Activated naive CD4-positive, alpha-beta T cell treated with Interleukin-2 at 50 U/mL for 16 hours (primary cell): Measurements from ENCODE around the gene C3orf49.

Experiments used
- DNase-seq: peaks from one replicate; pipeline ENCODE4 v3.0.0-alpha.2; 2020

The C3orf49 gene

DNA sequence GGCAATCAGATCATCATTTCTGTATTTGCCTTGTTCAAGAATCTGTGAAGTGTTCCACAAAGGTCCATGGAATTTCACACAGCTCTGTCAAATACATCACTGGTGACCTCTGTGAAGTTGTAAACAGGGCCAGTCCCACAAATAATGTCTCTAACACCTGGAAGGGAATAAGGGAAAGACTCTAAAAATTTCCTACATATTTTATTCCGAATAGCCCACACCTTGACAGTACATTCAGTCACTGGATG is at the start of gene C3orf49:
Gene C3orf49 (plus strand): TSS at position 149 of the 248 bp plus-strand sequence. CDS start 173 bp downstream, outside the sequence.
- no peak for DNase-seq

DNA sequence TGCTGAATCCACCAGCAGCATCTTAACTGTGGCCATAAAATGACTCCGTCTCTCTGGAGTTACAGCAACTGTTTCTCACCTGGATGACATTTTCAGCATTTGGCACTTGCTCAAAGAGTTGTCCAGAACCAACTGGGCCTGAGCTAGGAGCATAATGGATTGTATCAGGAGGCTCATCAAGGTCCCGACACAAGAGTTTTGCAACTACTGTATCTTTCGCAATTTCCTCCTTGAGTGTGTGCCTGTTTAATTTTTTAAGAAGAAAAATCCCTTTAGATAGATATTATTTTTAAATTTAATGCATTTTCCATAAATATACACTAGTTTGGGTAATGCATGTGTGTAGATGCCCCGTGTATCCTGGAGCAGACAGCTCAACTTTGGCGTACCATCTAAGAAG is 44.3 kb upstream of the C3orf49 start:
- no peak for DNase-seq

DNA sequence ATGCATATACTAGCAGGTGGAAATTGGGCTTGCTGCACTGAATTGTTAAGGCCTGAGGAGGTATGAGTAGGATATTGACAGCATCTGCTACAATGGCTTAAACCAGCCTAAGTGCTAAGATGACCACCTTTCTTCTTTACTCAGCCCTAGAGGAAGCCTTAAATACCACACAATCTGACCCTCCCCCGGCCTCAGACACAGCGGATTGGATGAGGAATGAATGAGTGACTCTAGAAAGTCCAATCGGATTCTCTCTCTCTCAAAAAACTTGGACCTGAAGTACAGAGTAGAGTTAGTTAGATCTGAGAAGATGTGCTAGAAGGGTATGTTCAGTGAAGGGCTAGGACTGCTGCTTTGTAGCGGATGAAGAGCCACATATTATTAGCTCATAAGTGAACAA is 39.9 kb upstream of the C3orf49 start:
- no peak for DNase-seq

GRCh38 chr3:63791974-63792373 is 27.1 kb upstream of the C3orf49 start:
- DNase-seq = no peak

GRCh38 chr3:63795438-63795837 is 23.7 kb upstream of the C3orf49 start:
- DNase-seq = no peak

- DNase-seq = no peak
Observed at GRCh38 chr3:63798544-63798943, 20.6 kb upstream of the C3orf49 start.

GRCh38 chr3:63798949-63799348 is 20.1 kb upstream of the C3orf49 start:
- no peak for DNase-seq

DNA sequence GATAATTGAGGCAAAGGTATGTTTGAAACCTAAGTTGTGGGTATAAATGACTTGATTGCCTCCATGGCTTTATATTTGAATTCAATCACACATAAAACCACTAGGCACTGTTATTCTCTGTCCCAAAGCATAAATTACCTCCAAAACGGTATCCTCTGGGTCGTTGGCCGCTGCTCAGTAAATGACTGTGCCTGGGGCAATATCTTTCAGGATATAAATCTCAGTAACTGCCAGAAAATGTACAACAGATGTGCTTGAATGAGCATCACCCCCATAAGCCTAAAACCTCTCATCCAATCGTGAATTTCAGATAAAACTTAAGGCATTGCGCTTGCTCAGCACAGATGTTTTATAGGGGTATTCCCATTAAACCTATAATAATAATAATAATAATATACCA is 19.0 kb upstream of the C3orf49 start:
- no peak for DNase-seq

DNA sequence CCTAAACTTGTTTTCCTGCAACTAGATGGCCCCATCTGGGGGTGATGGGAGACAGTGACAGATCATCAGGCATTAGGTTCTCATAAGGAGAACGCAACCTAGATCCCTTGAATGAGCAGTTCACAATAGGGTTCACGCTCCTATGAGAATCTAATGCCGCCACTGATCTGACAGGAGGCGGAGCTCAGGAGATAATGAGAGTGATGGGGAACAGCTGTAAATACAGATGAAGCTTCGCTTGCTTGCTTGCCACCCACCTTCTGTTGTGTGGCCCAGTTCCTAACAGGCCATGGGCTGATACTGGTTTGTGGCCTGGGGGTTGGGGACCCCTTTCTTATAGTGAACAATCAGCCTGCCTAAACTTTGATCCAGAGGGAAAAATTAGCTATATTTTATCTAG is 15.2 kb upstream of the C3orf49 start:
- DNase-seq = no peak

- DNase-seq = no peak
Observed at GRCh38 chr3:63807961-63808565, 11.0 kb upstream of the C3orf49 start.

DNA sequence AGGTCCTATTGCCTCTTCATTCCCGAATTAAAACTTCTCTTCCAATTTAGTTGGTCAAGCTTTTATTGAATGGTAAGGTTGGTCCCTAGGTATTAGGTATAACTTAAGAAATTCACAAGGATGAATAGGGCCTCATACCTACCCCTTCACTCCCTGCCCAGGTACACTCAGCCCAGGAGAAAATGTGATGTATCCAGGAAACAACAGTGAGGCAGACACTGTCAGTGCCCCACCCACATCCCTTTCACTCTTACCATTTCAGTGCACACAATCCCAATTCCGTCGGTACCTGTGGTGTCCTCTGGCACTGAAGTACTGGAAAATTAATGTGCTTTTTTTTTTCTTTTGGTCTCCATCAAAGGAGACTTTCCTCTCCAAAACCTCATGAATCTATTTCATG is 10.5 kb upstream of the C3orf49 start:
- DNase-seq = no peak

- DNase-seq = no peak
Observed at GRCh38 chr3:63809607-63810006, 9.5 kb upstream of the C3orf49 start.

GRCh38 chr3:63814237-63814636 is 4.9 kb upstream of the C3orf49 start:
- no peak for DNase-seq

DNA sequence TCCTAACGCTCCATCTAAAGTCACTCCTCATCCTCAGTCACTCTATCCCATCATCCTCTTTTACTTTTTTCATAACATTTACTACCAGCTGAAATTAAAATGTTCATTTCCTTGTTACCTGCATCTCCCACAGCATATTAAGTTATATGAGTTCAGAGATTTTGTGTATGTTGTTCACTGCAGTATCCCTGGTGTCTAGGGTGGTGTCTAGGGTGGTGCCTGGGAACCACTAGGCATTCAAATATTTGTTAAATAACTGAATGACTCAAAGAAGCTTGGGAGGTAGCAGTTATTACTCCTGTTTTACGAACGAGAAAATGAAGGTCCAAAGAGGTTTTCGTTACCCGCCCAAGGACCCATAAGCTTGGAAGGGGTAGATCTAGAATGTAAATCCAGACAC is 1.9 kb upstream of the C3orf49 start:
- DNase-seq = no peak

DNA sequence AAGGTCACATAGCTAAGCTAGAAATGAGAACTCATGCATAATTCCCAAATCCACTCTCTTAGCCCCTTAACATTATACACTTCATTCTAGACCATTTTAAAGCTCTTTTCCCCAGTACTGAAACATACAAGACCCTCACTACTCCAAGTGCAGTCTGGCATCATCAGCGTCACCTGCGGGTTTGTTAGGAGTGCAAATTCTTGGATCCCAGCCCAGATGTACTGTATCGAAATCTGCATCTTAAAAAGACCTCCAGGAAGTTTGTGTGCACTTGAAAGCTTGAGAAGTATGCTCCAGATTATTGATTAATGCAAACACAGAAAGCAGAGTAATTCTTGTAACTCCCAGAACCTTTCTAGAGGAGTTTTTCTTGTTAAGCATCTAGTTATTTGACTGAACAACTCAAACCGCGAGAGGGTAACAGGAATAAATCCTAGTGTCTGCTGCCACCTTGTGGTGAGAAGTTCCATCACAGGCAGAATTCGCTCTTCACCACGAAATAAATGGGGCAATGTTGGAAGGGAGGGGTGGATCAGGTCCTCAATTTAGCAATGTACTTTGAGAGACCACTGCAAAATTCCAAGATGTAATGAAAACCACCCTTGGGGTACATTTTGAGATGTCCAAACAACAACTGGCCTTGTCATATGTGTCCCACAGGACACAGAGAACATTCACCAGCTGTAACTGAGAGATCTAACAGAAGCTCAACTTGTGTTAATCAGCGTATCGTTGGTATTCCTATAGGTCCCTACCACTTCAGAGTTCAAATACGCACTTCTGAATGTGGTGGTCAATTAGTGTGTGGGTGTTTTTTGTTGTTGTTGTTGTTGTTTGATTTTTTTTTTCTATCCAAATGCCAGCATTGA is 583 bp upstream of the C3orf49 start:
- DNase-seq = peak; percentile 58

GRCh38 chr3:63824309-63824708 is 5.2 kb downstream of the C3orf49 start:
- no peak for DNase-seq

DNA sequence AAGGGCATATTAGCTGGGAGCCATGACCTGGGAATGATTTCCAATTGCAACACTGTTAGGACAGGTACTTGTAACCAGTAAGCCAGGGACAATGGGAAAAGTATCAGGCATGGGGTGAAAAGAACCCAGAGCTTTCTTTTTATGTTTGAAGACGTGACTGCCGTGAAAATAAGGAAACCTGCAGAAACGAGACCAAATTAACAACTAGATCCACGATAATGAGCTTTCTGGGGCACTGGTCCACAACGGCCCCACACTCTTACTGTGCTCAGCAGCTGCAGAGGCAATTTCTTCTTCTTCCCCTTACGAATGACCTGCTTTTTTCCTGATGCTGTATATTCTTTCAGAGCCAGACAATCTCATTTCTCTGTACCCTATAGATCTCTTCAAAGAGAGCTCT is 11.4 kb downstream of the C3orf49 start:
- DNase-seq = no peak

- DNase-seq = no peak
Observed at GRCh38 chr3:63832395-63832794, 13.3 kb downstream of the C3orf49 start.

GRCh38 chr3:63841704-63842103 is 22.6 kb downstream of the C3orf49 start:
- DNase-seq = no peak

DNA sequence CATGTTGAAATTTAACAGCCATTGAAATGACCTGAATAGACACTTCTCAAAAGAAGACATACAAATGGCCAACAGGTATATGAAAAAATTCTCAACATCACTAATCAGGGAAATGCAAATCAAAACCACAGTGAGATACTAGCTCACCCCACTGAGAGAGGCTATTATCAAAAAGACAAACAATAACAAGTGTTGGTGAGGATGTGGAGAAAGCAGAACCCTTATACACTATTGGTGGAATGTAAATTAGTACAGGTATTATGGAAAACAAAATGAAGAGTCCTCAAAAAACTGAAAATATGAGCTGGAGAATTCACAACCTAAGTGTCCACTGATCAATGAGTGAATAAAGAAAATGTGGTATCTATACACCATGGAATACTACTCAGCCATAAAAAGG is 23.0 kb downstream of the C3orf49 start:
- no peak for DNase-seq

- DNase-seq = no peak
Observed at GRCh38 chr3:63845215-63845614, 26.1 kb downstream of the C3orf49 start.

- DNase-seq = no peak
Observed at GRCh38 chr3:63847718-63848450, 28.8 kb downstream of the C3orf49 start.

DNA sequence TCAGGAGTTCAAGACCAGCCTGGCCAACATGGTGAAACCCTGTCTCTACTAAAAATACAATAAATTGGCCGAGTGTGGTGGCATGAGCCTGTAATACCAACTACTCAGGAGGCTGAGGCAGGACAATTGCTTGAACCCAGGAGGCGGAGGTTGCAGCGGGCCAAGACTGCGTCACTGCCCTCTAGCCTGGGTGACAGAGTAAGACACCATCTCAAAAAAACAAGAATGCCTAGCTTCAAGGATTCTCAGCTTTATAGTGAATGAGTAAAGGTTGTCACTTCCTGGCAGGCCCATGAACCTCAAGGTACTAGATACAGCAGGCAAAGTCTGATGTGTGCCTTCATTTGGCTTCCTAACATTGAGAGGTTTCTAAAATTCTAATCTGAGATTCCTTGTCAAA is 30.1 kb downstream of the C3orf49 start:
- no peak for DNase-seq

DNA sequence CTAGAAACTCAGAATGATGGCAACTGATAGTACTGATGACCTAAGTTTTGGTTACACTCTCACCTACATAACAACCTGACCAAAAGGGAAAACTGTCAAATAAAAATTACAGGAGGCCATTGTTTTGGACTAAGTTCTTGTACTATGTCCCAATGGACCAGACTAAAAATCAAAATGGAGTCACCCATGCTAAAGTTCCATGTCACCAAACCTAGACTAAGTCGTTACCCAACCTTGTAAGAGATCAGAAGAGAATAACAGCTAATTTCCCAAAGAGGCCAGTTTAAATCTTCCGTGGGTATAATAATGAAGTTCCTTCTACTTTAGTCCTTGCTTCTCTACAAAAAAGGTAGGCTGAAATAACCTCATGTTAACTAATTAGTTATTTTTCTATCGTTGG is 32.2 kb downstream of the C3orf49 start:
- DNase-seq = no peak
